Daoy (cell line): ENCODE results near the gene CCDC149. TPM values are rescaled to one million over a fixed set of nuclear protein-coding genes. Genes with fewer than 3 reads are reported as not detected.
"Not testable (repeated sequence)": the region's sequence is repeated elsewhere in the genome, so short reads cannot be mapped to it uniquely, and the experiment has no call there.

Experiments used
- DNase-seq: peaks from one replicate; pipeline ENCODE4 v3.0.0-alpha.2; 2015; ENCODE audit warnings: low read depth
- total RNA-seq: library from RNA; depleted of rRNA; stranded (reverse); fragments of >200 nt; shearing (Covaris generic); gene quantifications from 2 replicates; pipeline ENCODE4 v1.2.3, GENCODE V29; 2014

The CCDC149 gene
- total RNA-seq, 1 experiment from 2014 or later: 3.6 TPM

DNA sequence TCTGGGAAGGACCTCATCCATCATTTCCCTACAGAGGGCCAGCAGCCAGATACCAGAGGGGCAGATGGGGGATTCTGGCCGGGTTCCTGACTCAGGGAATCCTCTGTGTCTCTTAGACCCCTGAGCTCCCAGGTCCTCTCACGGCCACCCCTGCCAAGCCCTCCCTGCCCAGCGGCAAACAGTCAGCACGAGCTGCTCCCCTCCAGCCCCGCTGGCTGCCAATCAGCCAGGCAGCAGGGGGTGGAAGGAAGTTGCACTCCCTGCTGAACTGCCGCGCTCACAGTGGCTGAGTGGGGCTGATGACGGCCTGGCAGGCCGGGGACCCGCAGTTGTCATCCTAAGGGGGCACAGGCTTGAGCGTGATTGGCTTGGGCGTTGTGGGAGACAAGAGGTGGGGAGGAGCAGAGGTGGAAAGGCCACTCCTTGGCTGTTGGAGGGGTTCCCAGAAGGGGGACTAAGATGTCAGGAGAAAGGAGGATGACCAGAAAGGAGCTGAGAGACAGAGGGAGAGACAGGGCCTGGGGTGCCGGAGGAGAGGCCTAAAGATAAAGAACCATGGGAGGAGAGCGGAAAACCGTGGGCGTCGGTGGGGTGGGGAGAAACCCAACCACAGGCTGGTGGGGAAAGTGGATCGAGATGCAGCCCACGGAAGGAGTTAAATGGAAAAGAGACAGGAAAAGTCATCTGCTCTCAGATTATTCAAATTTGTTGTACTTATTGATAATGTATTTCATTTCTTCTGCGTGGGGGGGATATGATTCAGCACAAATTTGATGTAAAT is 4.4 kb upstream of the CCDC149 start:
- no peak for DNase-seq

GRCh38 chr4:24915121-24915922 is 2.5 kb upstream of the CCDC149 start:
- no peak for DNase-seq

- DNase-seq: no peak
Measured at GRCh38 chr4:24914460-24914859, 1.6 kb upstream of the CCDC149 start.

- no peak for DNase-seq
Measured at GRCh38 chr4:24913119-24913485, 260 bp upstream of the CCDC149 start.

GRCh38 chr4:24910499-24910898 is 2.3 kb downstream of the CCDC149 start:
- no peak for DNase-seq

DNA sequence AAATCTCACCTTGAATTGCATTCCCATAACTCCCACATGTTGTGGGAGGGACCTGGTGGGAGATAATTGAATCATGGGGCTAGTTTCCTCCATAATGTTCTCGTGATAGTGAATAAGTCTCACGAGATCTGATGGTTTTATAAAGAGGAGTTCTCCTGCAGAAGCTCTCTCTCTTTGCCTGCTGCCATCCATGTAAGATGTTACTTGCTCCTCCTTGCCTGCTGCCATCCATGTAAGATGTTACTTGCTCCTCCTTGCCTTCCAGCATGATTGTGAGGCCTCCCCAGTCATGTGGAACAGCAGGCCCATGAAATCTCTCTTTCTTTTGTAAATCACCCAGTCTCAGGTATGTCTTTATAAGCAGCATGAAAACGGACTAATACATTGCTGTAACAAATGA is 3.2 kb downstream of the CCDC149 start:
- not testable (repeated sequence) for DNase-seq

DNA sequence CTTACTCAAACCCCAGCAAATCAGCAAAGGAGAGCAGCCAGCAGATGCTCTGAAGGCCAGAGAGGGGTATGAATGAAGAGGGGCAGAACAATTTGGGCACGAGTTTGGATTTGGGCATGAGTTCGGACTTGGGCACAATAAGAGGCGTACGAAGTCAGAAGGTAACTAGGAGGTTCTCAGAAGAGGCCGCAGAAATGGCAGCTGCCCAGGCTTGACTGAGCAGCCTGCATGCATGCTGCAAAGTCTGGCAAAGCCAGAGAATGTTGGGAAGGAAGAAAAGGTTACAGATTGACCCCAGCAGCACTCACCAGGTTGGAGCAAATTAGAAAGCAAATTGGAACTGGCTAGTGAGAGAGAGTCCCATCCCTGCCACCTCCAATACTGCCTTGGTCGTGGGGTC is 15.2 kb downstream of the CCDC149 start:
- no peak for DNase-seq

GRCh38 chr4:24896977-24897376 is 15.9 kb downstream of the CCDC149 start:
- no peak for DNase-seq

DNA sequence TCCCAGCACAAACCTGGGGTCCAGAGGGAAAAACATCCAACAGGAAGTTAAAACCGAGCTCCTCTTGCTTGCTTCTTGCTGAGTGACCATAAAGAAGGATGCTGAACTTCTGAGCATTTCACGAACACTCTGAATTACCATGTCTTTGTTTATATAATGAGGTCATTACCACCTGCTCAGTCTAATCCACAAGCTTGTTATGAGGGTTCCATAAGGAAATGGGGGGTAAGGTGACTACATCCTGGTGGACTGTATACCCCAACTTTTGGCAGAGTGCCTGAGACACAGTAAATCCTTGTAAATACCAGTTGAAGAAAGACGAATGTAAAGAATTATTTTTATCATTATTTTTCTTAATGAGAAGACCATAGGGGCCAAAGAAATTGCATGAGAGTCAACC is 16.8 kb downstream of the CCDC149 start:
- DNase-seq: peak; percentile 28

GRCh38 chr4:24895461-24895860 is 17.4 kb downstream of the CCDC149 start:
- DNase-seq: no peak

DNA sequence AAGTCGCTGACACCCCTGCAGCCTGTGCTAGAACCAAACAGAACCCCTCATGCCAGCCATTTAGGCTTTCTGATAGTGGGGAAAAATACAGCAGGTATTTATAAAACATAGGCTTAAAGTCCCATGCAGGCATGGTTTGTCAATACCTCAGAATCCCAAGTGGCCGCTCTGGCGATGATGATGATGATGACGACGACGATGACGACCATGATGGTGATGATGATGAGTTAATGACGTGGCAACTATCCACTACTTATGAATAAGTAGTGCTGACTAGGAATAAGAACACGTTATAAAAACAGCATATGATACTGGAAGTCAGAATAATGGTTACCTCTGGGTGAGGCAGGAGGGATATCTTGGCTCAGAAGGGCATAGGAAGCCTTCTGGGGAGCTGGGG is 18.0 kb downstream of the CCDC149 start:
- no peak for DNase-seq

- no peak for DNase-seq
Measured at GRCh38 chr4:24894243-24894642, 18.6 kb downstream of the CCDC149 start.

- no peak for DNase-seq
Measured at GRCh38 chr4:24892778-24893177, 20.1 kb downstream of the CCDC149 start.

GRCh38 chr4:24892278-24892677 is 20.6 kb downstream of the CCDC149 start:
- no peak for DNase-seq

- no peak for DNase-seq
Measured at GRCh38 chr4:24890561-24891126, 22.2 kb downstream of the CCDC149 start.

DNA sequence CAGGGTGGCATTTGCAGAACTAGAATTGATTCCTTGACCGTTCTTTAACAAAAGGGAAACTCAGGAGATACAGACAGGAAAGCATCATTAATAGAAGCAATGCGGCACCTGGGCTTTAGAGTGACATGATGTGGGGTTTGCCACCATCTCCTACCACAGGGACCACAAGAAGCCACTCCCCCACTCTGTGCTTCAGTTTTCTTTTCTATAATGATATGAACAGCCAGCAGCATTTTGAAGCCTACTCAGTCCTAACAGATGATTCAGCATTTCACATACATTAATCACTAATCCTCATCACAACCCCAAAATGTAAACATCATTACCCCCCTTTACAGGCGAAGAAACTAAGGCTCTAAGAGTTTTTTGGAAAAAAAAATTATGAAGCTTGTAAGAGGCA is 22.9 kb downstream of the CCDC149 start:
- DNase-seq: peak; percentile 4

DNA sequence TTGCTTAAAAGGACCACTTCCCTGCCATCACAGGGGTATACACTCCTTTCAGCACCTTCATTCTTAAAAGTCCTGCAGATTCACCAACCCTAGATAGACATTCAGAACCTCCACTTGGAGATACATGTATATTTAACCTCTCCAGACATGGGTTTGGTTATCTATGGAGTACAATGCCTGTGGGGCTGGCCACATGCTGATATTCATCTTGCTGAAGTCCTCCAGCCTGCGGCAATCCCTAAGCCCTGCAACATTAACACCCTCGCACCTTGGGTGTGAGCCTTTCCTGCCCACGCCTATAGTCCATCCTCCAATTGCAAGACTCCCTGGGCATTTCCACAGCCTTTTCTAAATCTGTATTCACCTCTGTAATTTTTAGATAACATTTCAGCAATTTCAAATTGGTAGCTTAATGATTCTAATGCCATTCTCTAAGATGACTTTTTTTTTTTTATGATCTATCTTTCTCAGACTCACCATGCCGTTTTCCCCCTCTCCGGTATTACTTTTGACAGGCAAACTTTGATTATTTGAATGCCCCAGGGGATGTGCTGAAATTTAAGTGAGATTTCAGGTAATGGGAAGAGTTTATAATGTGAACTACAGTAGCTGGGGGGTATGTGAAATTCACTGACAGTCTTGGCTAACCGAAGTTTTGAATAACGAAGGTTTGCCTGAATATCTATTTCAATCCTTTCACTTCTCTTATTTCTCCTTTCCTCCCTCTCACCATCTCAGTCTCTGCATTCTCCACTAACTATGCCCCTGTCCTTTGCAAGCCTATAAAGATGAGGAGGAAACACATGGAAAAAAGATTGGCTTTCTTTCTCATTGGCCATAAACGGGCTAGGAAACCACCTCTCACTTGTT is 24.1 kb downstream of the CCDC149 start:
- DNase-seq: no peak

- DNase-seq: no peak
Measured at GRCh38 chr4:24887881-24888430, 24.9 kb downstream of the CCDC149 start.

DNA sequence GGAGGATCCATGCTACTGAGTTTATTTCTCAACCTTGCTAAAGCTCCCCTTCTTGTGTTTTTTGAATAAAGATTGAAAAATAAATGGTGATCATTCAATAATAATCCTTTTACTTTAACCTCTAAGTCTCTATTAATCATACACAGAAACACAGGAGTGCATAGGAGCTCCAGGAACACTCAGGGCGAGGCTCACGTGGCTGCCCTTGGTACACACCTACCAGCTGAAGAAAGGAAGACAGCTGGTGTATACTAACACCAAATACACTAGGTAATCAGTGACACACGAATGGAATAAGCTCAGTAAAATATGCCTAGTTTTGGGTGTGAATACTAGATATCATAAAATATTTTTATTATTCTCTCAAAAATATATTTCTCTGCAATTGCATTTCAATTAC is 26.2 kb downstream of the CCDC149 start:
- no peak for DNase-seq

DNA sequence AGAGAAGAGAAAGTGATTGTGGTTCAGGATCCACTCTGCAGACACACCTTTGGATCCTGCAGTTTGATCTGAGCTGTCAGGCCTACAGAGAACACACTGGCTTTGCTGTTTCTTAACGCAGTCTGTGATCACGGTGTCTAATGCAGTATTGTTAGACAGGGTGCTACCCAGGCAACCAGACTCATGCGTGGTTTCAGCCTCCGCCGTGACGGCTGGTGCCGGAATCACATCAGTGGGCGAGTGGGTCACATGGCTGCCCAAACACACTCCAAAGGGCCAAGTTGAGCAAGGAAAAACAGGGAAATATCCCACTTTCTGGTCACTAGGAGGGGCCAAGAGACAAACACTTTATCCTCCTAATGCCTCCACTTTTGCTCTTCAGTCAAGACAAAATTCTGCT is 27.5 kb downstream of the CCDC149 start:
- DNase-seq: no peak

- no peak for DNase-seq
Measured at GRCh38 chr4:24884902-24885301, 27.9 kb downstream of the CCDC149 start.
